ENCODE measurements around the gene IFT81. TPM values are rescaled to one million over a fixed set of nuclear protein-coding genes. Genes with fewer than 3 reads are reported as not detected.

Gene IFT81
- total and polyA plus RNA-seq, 2 experiments from 2014 or later = 12.6 to 13.7 TPM

GRCh38 chr12:110198386-110198785 is 74.2 kb downstream of the IFT81 start:
- H3K36me3 ChIP-seq (replicated peaks; ENCODE audit: insufficient read depth, low read depth) = no peaks in the 10 kb centered on the region
- 88% methylated on average over 1 of the region's 1 CpG for WGBS (ENCODE audit: low lambda C conversion rate, missing lambda C conversion rate)

GRCh38 chr12:110199339-110200123 is 75.4 kb downstream of the IFT81 start:
- no peaks in the 10 kb centered on the region for H3K9me2 ChIP-seq (replicated peaks; ENCODE audit: insufficient read depth)
- H4K20me1 ChIP-seq (ENCODE audit: insufficient read depth, poor library complexity, severe bottlenecking) = no peaks in the 10 kb centered on the region
- peak overlapping the region; percentile 13 for H3K4me2 ChIP-seq
- no peaks in the 10 kb centered on the region for H3K9me3 ChIP-seq (ENCODE audit: low read depth)
- no peaks in the 10 kb centered on the region for H3K36me3 ChIP-seq (replicated peaks; ENCODE audit: insufficient read depth, low read depth)
- H3K79me2 ChIP-seq = no peaks in the 10 kb centered on the region
- H2AFZ ChIP-seq = no peak overlapping the region
- 23% methylated on average over 6 of the region's 6 CpGs for WGBS (ENCODE audit: low lambda C conversion rate, missing lambda C conversion rate)
- H3K4me3 ChIP-seq = no peak overlapping the region
- TF ChIP-seq CTCF (IDR thresholded peaks at IDR 0.05; ENCODE audit: poor library complexity) (no peak), EZH2 (IDR thresholded peaks at IDR 0.05; ENCODE audit: borderline replicate concordance) (no peak), EZH2phosphoT487 (IDR thresholded peaks at IDR 0.05; ENCODE audit: low read depth, severe bottlenecking, unreplicated experiment) (no peak)
- H3K27ac ChIP-seq = peak overlapping the region; percentile 57
- H3K4me1 ChIP-seq (ENCODE audit: insufficient read depth) = peaks cover 9% of the 10 kb centered on the region
- DNase-seq (ENCODE audit: low spot score) = peak; percentile 33
- H3K27me3 ChIP-seq = no peaks in the 10 kb centered on the region

More at GRCh38 chr12:110198386-110198785, 74.2 kb downstream of the IFT81 start:
- Histone ChIP-seq H3K4me3 (no peak overlapping the region), H3K27me3 (no peaks in the 10 kb centered on the region), H4K20me1 (ENCODE audit: insufficient read depth, poor library complexity, severe bottlenecking) (no peaks in the 10 kb centered on the region), H3K79me2 (no peaks in the 10 kb centered on the region), H3K4me2 (no peak overlapping the region), H3K9me2 (replicated peaks; ENCODE audit: insufficient read depth) (no peaks in the 10 kb centered on the region), H2AFZ (no peak overlapping the region), H3K4me1 (ENCODE audit: insufficient read depth) (peaks cover 9% of the 10 kb centered on the region), H3K9me3 (ENCODE audit: low read depth) (no peaks in the 10 kb centered on the region), H3K27ac (no peak overlapping the region)
- no peak for DNase-seq (ENCODE audit: low spot score)
- no peak for TF ChIP-seq EZH2phosphoT487 (IDR thresholded peaks at IDR 0.05; ENCODE audit: low read depth, severe bottlenecking, unreplicated experiment)
- TF ChIP-seq EZH2 (IDR thresholded peaks at IDR 0.05; ENCODE audit: borderline replicate concordance) = no peak
- TF ChIP-seq CTCF (IDR thresholded peaks at IDR 0.05; ENCODE audit: poor library complexity) = no peak

GRCh38 chr12:110200124-110200417 is 75.9 kb downstream of the IFT81 start:
- DNase-seq (ENCODE audit: low spot score) = no peak
- H4K20me1 ChIP-seq (ENCODE audit: insufficient read depth, poor library complexity, severe bottlenecking) = no peaks in the 10 kb centered on the region
- peak overlapping the region; percentile 13 for H3K4me2 ChIP-seq
- H3K27ac ChIP-seq = no peak overlapping the region
- no peak overlapping the region for H3K4me3 ChIP-seq
- no peaks in the 10 kb centered on the region for H3K9me2 ChIP-seq (replicated peaks; ENCODE audit: insufficient read depth)
- H2AFZ ChIP-seq = no peak overlapping the region
- no peaks in the 10 kb centered on the region for H3K79me2 ChIP-seq
- TF ChIP-seq CTCF (IDR thresholded peaks at IDR 0.05; ENCODE audit: poor library complexity) = no peak
- no peak for TF ChIP-seq EZH2phosphoT487 (IDR thresholded peaks at IDR 0.05; ENCODE audit: low read depth, severe bottlenecking, unreplicated experiment)
- TF ChIP-seq EZH2 (IDR thresholded peaks at IDR 0.05; ENCODE audit: borderline replicate concordance) = no peak
- H3K36me3 ChIP-seq (replicated peaks; ENCODE audit: insufficient read depth, low read depth) = no peaks in the 10 kb centered on the region
- H3K9me3 ChIP-seq (ENCODE audit: low read depth) = no peaks in the 10 kb centered on the region
- no peaks in the 10 kb centered on the region for H3K27me3 ChIP-seq
- WGBS (ENCODE audit: low lambda C conversion rate, missing lambda C conversion rate) = 56% methylated on average over 1 of the region's 1 CpG
- peaks cover 9% of the 10 kb centered on the region for H3K4me1 ChIP-seq (ENCODE audit: insufficient read depth)
